ENCODE measurements around the gene RUNX1. TPM values are rescaled to one million over a fixed set of nuclear protein-coding genes. Genes with fewer than 3 reads are reported as not detected.
"Not testable (repeated sequence)": the region's sequence is repeated elsewhere in the genome, so short reads cannot be mapped to it uniquely, and the experiment has no call there.

The RUNX1 gene
- total RNA-seq, 1 donor from 2014 or later = 18.7 TPM

- no peaks in the 10 kb centered on the region for H3K9me3 Mint-ChIP-seq (ENCODE audit: unreplicated experiment)
- peaks cover 3% of the 10 kb centered on the region for H3K27me3 Mint-ChIP-seq (ENCODE audit: unreplicated experiment)
- H3K36me3 Mint-ChIP-seq (ENCODE audit: low read depth, unreplicated experiment) = peaks cover 8% of the 10 kb centered on the region
- TF ChIP-seq, protein P1, sequence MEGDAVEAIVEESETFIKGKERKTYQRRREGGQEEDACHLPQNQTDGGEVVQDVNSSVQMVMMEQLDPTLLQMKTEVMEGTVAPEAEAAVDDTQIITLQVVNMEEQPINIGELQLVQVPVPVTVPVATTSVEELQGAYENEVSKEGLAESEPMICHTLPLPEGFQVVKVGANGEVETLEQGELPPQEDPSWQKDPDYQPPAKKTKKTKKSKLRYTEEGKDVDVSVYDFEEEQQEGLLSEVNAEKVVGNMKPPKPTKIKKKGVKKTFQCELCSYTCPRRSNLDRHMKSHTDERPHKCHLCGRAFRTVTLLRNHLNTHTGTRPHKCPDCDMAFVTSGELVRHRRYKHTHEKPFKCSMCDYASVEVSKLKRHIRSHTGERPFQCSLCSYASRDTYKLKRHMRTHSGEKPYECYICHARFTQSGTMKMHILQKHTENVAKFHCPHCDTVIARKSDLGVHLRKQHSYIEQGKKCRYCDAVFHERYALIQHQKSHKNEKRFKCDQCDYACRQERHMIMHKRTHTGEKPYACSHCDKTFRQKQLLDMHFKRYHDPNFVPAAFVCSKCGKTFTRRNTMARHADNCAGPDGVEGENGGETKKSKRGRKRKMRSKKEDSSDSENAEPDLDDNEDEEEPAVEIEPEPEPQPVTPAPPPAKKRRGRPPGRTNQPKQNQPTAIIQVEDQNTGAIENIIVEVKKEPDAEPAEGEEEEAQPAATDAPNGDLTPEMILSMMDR (IDR thresholded peaks at IDR 0.05; ENCODE audit: unreplicated experiment) = no peak
- no peak overlapping the region for H3K4me3 Mint-ChIP-seq (ENCODE audit: unreplicated experiment)
- no peak overlapping the region for H3K27ac Mint-ChIP-seq (ENCODE audit: unreplicated experiment)
- peaks cover 16% of the 10 kb centered on the region for H3K4me1 Mint-ChIP-seq (ENCODE audit: unreplicated experiment)
- no peak for DNase-seq (ENCODE audit: low spot score)
Observed at GRCh38 chr21:34807146-34807880, 241.8 kb downstream of the RUNX1 start.

DNA sequence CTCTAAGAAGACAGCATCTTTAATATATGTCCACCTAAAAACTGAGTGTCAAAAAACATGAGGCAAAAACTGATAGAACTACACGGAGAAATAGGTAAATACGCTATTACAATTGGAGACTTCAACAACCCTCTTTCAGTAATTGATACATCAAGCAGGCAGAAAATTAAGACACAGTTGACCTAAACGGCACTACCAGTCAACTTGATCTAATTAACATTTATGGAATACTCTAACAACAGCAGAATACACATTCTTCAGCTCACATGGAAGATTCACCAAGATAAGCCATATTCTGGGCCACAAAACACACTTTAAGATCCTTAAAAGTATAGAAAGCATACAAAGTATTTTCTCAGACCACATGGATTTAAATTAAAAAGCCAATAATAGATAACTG is 242.7 kb downstream of the RUNX1 start:
- TF ChIP-seq, protein P1 (IDR thresholded peaks at IDR 0.05; ENCODE audit: unreplicated experiment) = no peak
- no peak for DNase-seq (ENCODE audit: low spot score)
- Mint-ChIP-seq H3K4me3 (ENCODE audit: unreplicated experiment) (no peak overlapping the region), H3K36me3 (ENCODE audit: low read depth, unreplicated experiment) (peaks cover 8% of the 10 kb centered on the region), H3K27me3 (ENCODE audit: unreplicated experiment) (peaks cover 3% of the 10 kb centered on the region), H3K27ac (ENCODE audit: unreplicated experiment) (no peak overlapping the region), H3K9me3 (ENCODE audit: unreplicated experiment) (no peaks in the 10 kb centered on the region), H3K4me1 (ENCODE audit: unreplicated experiment) (peaks cover 9% of the 10 kb centered on the region)

DNA sequence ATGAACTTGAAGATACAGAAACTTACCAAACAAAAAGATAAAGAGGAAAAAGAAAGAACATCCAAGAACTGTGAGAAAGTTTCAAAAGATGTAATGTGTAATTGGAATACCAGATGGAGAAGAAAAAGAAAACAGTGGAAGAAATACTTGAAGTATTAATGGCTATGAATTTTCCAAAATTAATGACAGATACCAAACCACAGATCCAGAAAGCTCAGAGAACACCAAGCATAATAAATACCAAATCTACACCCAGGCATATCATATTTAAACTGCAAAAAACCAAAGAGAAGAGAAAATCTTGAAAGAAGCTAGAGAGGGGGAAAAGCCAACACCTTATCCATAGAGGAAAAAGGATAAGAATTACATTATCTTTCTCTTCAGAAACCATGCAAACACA is 243.9 kb downstream of the RUNX1 start:
- Mint-ChIP-seq H3K27me3 (ENCODE audit: unreplicated experiment) (peaks cover 3% of the 10 kb centered on the region), H3K4me3 (ENCODE audit: unreplicated experiment) (no peak overlapping the region), H3K27ac (ENCODE audit: unreplicated experiment) (no peak overlapping the region), H3K9me3 (ENCODE audit: unreplicated experiment) (no peaks in the 10 kb centered on the region), H3K4me1 (ENCODE audit: unreplicated experiment) (peaks cover 2% of the 10 kb centered on the region), H3K36me3 (ENCODE audit: low read depth, unreplicated experiment) (peaks cover 8% of the 10 kb centered on the region)
- TF ChIP-seq, protein P1 (IDR thresholded peaks at IDR 0.05; ENCODE audit: unreplicated experiment) = no peak
- no peak for DNase-seq (ENCODE audit: low spot score)

DNA sequence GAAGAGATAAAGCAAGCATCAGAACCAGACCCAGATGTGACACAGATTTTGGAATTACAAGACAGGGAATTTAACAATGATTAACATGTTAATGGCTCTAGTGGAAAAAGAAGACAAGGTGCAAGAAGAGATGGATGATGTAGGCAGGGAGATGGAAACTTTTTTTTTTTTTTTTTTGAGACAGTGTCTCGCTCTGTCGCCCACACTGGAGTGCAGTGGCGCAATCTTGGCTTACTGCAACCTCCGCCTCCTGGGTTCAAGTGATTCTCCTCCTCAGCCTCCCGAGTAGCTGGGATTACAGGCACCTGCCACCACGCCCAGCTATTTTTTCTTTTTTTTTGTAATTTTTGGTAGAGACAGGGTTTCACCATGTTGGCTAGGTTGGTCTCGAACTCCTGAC is 244.5 kb downstream of the RUNX1 start:
- not testable (repeated sequence) for H3K9me3 Mint-ChIP-seq (ENCODE audit: unreplicated experiment); DNase-seq (ENCODE audit: low spot score); H3K36me3 Mint-ChIP-seq (ENCODE audit: low read depth, unreplicated experiment); H3K27ac Mint-ChIP-seq (ENCODE audit: unreplicated experiment); H3K4me1 Mint-ChIP-seq (ENCODE audit: unreplicated experiment); H3K27me3 Mint-ChIP-seq (ENCODE audit: unreplicated experiment); H3K4me3 Mint-ChIP-seq (ENCODE audit: unreplicated experiment)

DNA sequence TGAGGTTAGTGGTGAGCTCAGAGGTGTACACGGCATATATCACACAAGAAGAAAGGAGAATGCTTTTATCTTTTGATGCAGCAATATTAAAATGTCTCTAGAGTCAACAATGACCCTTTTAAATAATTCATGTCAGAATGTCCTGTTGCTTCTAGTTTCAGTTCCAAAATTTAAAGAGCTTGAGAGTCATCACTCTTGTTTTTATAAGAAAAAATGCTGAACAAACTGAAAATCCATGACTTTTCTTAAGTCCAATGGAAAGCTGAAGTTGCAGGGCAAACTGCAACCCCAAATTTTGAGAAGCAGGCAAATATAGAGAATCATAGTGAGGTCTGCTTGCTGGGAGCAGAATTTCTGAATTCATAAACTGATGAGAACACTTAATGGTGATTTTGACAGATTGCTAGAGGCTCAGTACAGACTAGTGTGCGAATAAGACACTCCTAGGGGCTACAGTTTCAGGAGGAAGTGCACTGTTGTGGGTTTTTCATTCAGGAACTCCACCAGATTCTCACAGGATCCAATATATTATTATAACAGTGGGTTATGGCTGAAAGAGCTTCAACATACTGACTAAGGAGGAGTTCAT is 245.2 kb downstream of the RUNX1 start:
- DNase-seq (ENCODE audit: low spot score) = no peak
- peaks cover 2% of the 10 kb centered on the region for H3K27me3 Mint-ChIP-seq (ENCODE audit: unreplicated experiment)
- TF ChIP-seq, protein P1 (IDR thresholded peaks at IDR 0.05; ENCODE audit: unreplicated experiment) = no peak
- no peak overlapping the region for H3K27ac Mint-ChIP-seq (ENCODE audit: unreplicated experiment)
- no peak overlapping the region for H3K4me3 Mint-ChIP-seq (ENCODE audit: unreplicated experiment)
- no peaks in the 10 kb centered on the region for H3K9me3 Mint-ChIP-seq (ENCODE audit: unreplicated experiment)
- H3K4me1 Mint-ChIP-seq (ENCODE audit: unreplicated experiment) = peaks cover 2% of the 10 kb centered on the region
- peaks cover 5% of the 10 kb centered on the region for H3K36me3 Mint-ChIP-seq (ENCODE audit: low read depth, unreplicated experiment)
